Mesothelial cell of epicardium (in vitro differentiated cells): Measurements from ENCODE around the gene ANHX. TPM values are rescaled to one million over a fixed set of nuclear protein-coding genes. Genes with fewer than 3 reads are reported as not detected.
"Not testable (repeated sequence)": the region's sequence is repeated elsewhere in the genome, so short reads cannot be mapped to it uniquely, and the experiment has no call there.

Experiments
- DNase-seq, 2 experiments: peaks; one replicate each; pipeline ENCODE4 v3.0.0; 2021; ENCODE audit warnings: low spot score in 2 of 2; ENCODE audit not compliant: unreplicated experiment in 2 of 2
- H3K27ac Mint-ChIP-seq: 2 replicates; pipeline ENCODE4 v1.8.0; 2021; ENCODE audit warnings: mixed read lengths
- H3K27me3 Mint-ChIP-seq: 2 replicates; pipeline ENCODE4 v1.8.0; 2021; ENCODE audit warnings: low read depth, mixed read lengths
- H3K36me3 Mint-ChIP-seq: 2 replicates; pipeline ENCODE4 v1.8.0; 2021; ENCODE audit warnings: mixed read lengths
- H3K4me1 Mint-ChIP-seq: 2 replicates; pipeline ENCODE4 v1.8.0; 2021; ENCODE audit warnings: mixed read lengths
- H3K4me3 Mint-ChIP-seq: 2 replicates; pipeline ENCODE4 v1.8.0; 2021; ENCODE audit warnings: mild to moderate bottlenecking, moderate library complexity, mixed read lengths
- H3K9me3 Mint-ChIP-seq: 2 replicates; pipeline ENCODE4 v1.8.0; 2021; ENCODE audit warnings: mixed read lengths
- CTCF ChIP-seq: fragments of 200-600 bp; sonication (generic); IDR thresholded peaks from one replicate; pipeline ENCODE4 v1.5.0; 2021; ENCODE audit warnings: antibody characterized with exemption; ENCODE audit not compliant: unreplicated experiment
- total RNA-seq: library from RNA; stranded (reverse); gene quantifications from 3 replicates; pipeline ENCODE4 v1.2.1, GENCODE V29; 2021

The ANHX gene
- total RNA-seq = not detected in 3 replicates

GRCh38 chr12:133235401-133236112, at the start of gene ANHX:
TSS of gene ANHX (minus strand) at chr12:133235877. CDS start at chr12:133234356, 1,521 bp downstream.
- Mint-ChIP-seq H3K9me3 (peaks cover 48% of the 10 kb centered on the region), H3K4me3 (no peak within 1 kb of the TSS), H3K4me1 (no peaks in the 10 kb centered on the region), H3K36me3 (peaks cover 14% of the 10 kb centered on the region), H3K27ac (no peak within 1 kb of the TSS), H3K27me3 (no peaks in the 10 kb centered on the region)
- DNase-seq = no peak
- no peak for TF ChIP-seq CTCF

GRCh38 chr12:133264668-133265067, 29.0 kb upstream of the ANHX start:
- H3K9me3 Mint-ChIP-seq = peaks cover 15% of the 10 kb centered on the region

GRCh38 chr12:133264173-133264572, 28.5 kb upstream of the ANHX start:
- DNase-seq = no peak
- H3K9me3 Mint-ChIP-seq = peaks cover 16% of the 10 kb centered on the region
- TF ChIP-seq CTCF = no peak

More at GRCh38 chr12:133264668-133265067, 29.0 kb upstream of the ANHX start:
- H3K4me1 Mint-ChIP-seq, H3K27me3 Mint-ChIP-seq, H3K27ac Mint-ChIP-seq, H3K4me3 Mint-ChIP-seq, H3K36me3 Mint-ChIP-seq, DNase-seq: not testable (repeated sequence)

DNA sequence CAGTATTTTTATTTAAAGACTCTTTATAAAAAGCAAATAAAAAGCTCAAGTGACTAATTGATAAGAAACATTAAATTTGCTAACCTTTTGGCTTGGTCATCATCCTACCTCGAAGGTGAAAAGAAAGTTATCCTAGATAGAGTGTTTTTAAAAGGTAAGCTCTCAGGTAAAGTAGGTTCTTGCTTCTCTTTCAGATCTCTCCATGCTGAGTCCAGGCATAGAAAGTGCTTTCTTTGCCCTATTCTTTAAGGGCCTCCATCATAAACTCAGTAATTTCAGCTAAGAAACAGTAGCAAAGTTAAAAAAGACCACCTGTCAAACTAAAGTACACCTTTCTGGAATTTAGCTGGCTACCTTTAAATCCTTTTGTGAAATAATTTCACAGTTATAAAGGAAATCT, 20.6 kb upstream of the ANHX start:
- Mint-ChIP-seq H3K9me3 (peaks cover 45% of the 10 kb centered on the region), H3K4me1 (no peaks in the 10 kb centered on the region), H3K27me3 (no peaks in the 10 kb centered on the region), H3K4me3 (no peak overlapping the region), H3K27ac (no peak overlapping the region), H3K36me3 (no peaks in the 10 kb centered on the region)
- TF ChIP-seq CTCF = no peak
- no peak for DNase-seq

More at GRCh38 chr12:133264173-133264572, 28.5 kb upstream of the ANHX start:
- Mint-ChIP-seq H3K36me3 (no peaks in the 10 kb centered on the region), H3K4me1 (no peaks in the 10 kb centered on the region), H3K27ac (no peak overlapping the region), H3K27me3 (no peaks in the 10 kb centered on the region), H3K4me3 (no peak overlapping the region)

DNA sequence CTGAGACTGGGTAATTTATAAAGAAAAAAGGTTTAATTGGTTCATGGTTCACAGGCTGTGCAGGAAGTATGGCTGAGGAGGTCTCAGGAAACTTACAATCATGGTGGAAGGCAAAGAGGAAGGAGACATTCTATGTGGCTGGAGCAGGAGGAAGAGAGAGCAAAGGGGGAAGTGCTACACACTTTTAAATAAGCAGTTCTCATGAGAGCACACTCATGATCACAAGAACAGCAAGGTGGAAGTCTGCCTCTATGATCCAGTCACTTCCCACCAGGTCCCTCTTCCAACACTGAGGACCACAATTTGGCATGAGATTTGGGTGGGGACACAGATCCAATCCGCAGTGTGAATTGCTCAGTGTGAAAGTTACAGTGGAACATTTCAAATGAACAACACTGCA, 20.2 kb upstream of the ANHX start:
- not testable (repeated sequence) for H3K4me3 Mint-ChIP-seq, H3K27ac Mint-ChIP-seq, DNase-seq, H3K4me1 Mint-ChIP-seq, H3K27me3 Mint-ChIP-seq, H3K36me3 Mint-ChIP-seq
- peaks cover 49% of the 10 kb centered on the region for H3K9me3 Mint-ChIP-seq

GRCh38 chr12:133251732-133252131, 16.1 kb upstream of the ANHX start:
- Mint-ChIP-seq H3K36me3 (no peaks in the 10 kb centered on the region), H3K27me3 (no peaks in the 10 kb centered on the region), H3K9me3 (peaks cover 56% of the 10 kb centered on the region), H3K4me1 (no peaks in the 10 kb centered on the region), H3K4me3 (no peak overlapping the region), H3K27ac (no peak overlapping the region)
- DNase-seq = no peak
- TF ChIP-seq CTCF = no peak

- Mint-ChIP-seq H3K4me3 (no peak overlapping the region), H3K9me3 (peaks cover 49% of the 10 kb centered on the region), H3K27me3 (no peaks in the 10 kb centered on the region), H3K27ac (no peak overlapping the region), H3K4me1 (no peaks in the 10 kb centered on the region), H3K36me3 (peaks cover 14% of the 10 kb centered on the region)
- DNase-seq = no peak
- no peak for TF ChIP-seq CTCF
These were observed 879 bp upstream of the ANHX start for GRCh38 chr12:133236556-133236955.
